Measurements from ENCODE around the gene LRRC61. TPM values are rescaled to one million over a fixed set of nuclear protein-coding genes. Genes with fewer than 3 reads are reported as not detected.
A peak's percentile ranks its signal among the peaks of the same experiment; 100 is the strongest.

The LRRC61 gene
- total and polyA plus RNA-seq, 2 of the 13 experiments (the other 11 are each of a cell fraction or from before 2014, with no cell fraction given) = 33.0 to 34.8 TPM

DNA sequence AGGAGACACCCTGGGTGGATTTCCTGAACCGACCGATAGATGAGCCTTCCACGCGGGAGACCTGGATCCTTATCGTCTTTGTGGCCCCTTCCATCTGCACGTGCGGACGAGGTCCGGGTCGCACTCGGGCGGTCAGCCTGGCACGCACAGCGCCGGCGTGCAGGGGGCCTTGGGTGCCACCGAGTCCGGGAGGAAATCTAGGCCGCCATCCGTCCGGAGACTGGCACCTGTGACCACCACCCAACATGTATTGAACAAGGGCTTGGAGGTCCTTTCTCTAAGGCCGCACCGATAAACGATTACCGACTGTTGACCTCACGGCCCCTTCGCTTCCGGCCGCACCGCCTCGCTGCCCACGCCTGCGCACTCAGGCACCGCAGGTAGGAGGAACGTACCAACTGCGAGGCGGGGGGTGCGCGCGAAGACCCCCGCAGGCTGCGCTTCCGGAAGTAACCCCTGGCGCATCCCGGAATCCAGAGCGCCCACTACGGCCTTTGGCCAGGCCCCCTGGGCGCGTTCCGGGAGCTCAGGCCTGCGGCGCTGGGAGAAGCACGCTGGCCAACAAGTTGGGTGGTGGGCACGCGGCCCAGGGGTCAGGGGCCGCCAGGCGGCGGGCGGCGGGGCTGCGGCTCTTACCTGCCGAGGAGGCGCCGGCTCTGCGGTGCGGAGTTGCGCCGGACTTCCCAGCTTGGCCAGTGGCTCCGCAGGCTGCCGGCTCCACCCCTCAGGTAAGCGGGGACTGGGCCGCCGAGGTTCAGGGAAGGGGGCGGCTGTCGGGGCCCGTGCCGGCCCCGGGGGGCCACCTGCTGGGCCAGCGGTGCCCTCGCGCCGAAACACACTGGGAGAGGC lies at the start of gene LRRC61, which contains the start of gene ACTR3C (continued):
- TF ChIP-seq ZNF512 (CRISPR knock-in tag; IDR thresholded peaks at IDR 0.05) (no peak), ZHX1 (CRISPR knock-in tag; IDR thresholded peaks at IDR 0.05; ENCODE audit: low read depth) (peak; percentile 63; the same call in 1 of the 2 replicates), MLLT10 (CRISPR knock-in tag; IDR thresholded peaks at IDR 0.05) (no peak), ZNF776 (CRISPR knock-in tag; IDR thresholded peaks at IDR 0.05) (peak; percentile 95), PAF1 (CRISPR knock-in tag; IDR thresholded peaks at IDR 0.05) (no peak), JARID2 (CRISPR knock-in tag; IDR thresholded peaks at IDR 0.05; ENCODE audit: insufficient replicate concordance) (no peak), MAX (IDR thresholded peaks at IDR 0.05) (peak; percentile 93), ZNF773 (CRISPR knock-in tag; IDR thresholded peaks at IDR 0.05; ENCODE audit: borderline replicate concordance) (peak; percentile 51; the same call in 1 of the 2 replicates), ESRRA (CRISPR knock-in tag; IDR thresholded peaks at IDR 0.05; ENCODE audit: low read depth) (0 out of 2 replicates have a peak, but pooled peaks have one; percentile 43), TBX2 (CRISPR knock-in tag; IDR thresholded peaks at IDR 0.05; ENCODE audit: borderline replicate concordance) (peak; percentile 77), REL (CRISPR knock-in tag; conservative IDR thresholded peaks at IDR 0.05) (no peak)
- TF ChIP-seq, protein P1, sequence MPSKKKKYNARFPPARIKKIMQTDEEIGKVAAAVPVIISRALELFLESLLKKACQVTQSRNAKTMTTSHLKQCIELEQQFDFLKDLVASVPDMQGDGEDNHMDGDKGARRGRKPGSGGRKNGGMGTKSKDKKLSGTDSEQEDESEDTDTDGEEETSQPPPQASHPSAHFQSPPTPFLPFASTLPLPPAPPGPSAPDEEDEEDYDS (CRISPR knock-in tag; IDR thresholded peaks at IDR 0.05) = peak; percentile 78
- TF ChIP-seq, protein P2, sequence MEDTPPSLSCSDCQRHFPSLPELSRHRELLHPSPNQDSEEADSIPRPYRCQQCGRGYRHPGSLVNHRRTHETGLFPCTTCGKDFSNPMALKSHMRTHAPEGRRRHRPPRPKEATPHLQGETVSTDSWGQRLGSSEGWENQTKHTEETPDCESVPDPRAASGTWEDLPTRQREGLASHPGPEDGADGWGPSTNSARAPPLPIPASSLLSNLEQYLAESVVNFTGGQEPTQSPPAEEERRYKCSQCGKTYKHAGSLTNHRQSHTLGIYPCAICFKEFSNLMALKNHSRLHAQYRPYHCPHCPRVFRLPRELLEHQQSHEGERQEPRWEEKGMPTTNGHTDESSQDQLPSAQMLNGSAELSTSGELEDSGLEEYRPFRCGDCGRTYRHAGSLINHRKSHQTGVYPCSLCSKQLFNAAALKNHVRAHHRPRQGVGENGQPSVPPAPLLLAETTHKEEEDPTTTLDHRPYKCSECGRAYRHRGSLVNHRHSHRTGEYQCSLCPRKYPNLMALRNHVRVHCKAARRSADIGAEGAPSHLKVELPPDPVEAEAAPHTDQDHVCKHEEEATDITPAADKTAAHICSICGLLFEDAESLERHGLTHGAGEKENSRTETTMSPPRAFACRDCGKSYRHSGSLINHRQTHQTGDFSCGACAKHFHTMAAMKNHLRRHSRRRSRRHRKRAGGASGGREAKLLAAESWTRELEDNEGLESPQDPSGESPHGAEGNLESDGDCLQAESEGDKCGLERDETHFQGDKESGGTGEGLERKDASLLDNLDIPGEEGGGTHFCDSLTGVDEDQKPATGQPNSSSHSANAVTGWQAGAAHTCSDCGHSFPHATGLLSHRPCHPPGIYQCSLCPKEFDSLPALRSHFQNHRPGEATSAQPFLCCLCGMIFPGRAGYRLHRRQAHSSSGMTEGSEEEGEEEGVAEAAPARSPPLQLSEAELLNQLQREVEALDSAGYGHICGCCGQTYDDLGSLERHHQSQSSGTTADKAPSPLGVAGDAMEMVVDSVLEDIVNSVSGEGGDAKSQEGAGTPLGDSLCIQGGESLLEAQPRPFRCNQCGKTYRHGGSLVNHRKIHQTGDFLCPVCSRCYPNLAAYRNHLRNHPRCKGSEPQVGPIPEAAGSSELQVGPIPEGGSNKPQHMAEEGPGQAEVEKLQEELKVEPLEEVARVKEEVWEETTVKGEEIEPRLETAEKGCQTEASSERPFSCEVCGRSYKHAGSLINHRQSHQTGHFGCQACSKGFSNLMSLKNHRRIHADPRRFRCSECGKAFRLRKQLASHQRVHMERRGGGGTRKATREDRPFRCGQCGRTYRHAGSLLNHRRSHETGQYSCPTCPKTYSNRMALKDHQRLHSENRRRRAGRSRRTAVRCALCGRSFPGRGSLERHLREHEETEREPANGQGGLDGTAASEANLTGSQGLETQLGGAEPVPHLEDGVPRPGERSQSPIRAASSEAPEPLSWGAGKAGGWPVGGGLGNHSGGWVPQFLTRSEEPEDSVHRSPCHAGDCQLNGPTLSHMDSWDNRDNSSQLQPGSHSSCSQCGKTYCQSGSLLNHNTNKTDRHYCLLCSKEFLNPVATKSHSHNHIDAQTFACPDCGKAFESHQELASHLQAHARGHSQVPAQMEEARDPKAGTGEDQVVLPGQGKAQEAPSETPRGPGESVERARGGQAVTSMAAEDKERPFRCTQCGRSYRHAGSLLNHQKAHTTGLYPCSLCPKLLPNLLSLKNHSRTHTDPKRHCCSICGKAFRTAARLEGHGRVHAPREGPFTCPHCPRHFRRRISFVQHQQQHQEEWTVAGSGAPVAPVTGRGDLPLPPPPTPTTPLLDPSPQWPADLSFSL (CRISPR knock-in tag; IDR thresholded peaks at IDR 0.05) = no peak
- TF ChIP-seq, protein P3, sequence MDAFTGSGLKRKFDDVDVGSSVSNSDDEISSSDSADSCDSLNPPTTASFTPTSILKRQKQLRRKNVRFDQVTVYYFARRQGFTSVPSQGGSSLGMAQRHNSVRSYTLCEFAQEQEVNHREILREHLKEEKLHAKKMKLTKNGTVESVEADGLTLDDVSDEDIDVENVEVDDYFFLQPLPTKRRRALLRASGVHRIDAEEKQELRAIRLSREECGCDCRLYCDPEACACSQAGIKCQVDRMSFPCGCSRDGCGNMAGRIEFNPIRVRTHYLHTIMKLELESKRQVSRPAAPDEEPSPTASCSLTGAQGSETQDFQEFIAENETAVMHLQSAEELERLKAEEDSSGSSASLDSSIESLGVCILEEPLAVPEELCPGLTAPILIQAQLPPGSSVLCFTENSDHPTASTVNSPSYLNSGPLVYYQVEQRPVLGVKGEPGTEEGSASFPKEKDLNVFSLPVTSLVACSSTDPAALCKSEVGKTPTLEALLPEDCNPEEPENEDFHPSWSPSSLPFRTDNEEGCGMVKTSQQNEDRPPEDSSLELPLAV (CRISPR knock-in tag; conservative IDR thresholded peaks at IDR 0.05; ENCODE audit: low read depth) = no peak

Data from HepG2 (cell line).